ENCODE data around the gene GNG13.

GNG13 gene

GRCh38 chr16:813204-813915 is 12.8 kb upstream of the GNG13 start:
- no peak for DNase-seq

- no peak for DNase-seq
Measured at GRCh38 chr16:808085-808386, 7.5 kb upstream of the GNG13 start.

GRCh38 chr16:807347-808084 is 7.0 kb upstream of the GNG13 start:
- peak; percentile 57 for DNase-seq

GRCh38 chr16:805474-805873 is 4.9 kb upstream of the GNG13 start:
- no peak for DNase-seq

- no peak for DNase-seq
Measured at GRCh38 chr16:804193-805048, 3.9 kb upstream of the GNG13 start.

GRCh38 chr16:803754-804080 is 3.2 kb upstream of the GNG13 start:
- no peak for DNase-seq

GRCh38 chr16:802914-803753 is 2.6 kb upstream of the GNG13 start:
- DNase-seq, result no peak

- DNase-seq, result no peak
Measured at GRCh38 chr16:802461-802860, 1.9 kb upstream of the GNG13 start.

GRCh38 chr16:801584-802363 is 1.2 kb upstream of the GNG13 start:
- no peak for DNase-seq

- DNase-seq, result no peak
Measured at GRCh38 chr16:800834-801511, 439 bp upstream of the GNG13 start.

- no peak for DNase-seq
Measured at GRCh38 chr16:799111-799947, 1.2 kb downstream of the GNG13 start.

- no peak for DNase-seq
Measured at GRCh38 chr16:798666-799065, 1.9 kb downstream of the GNG13 start.

- no peak for DNase-seq
Measured at GRCh38 chr16:797686-798085, 2.8 kb downstream of the GNG13 start.

- no peak for DNase-seq
Measured at GRCh38 chr16:797120-797420, 3.5 kb downstream of the GNG13 start.

- no peak for DNase-seq
Measured at GRCh38 chr16:796296-797119, 4.0 kb downstream of the GNG13 start.

GRCh38 chr16:795580-796229 is 4.8 kb downstream of the GNG13 start:
- no peak for DNase-seq

GRCh38 chr16:794853-795466 is 5.6 kb downstream of the GNG13 start:
- no peak for DNase-seq

GRCh38 chr16:794091-794822 is 6.3 kb downstream of the GNG13 start:
- DNase-seq, result no peak
